BE2C (cell line): ENCODE measurements around the gene SLC2A6.

Experiments
- DNase-seq: peaks from one replicate; pipeline ENCODE4 v3.0.0-alpha.2; 2020
- H3K27me3 ChIP-seq: fragments of 250-450 bp; sonication (Bioruptor Pico); 2 replicates; pipeline ENCODE4 v1.5.1; 2020; ENCODE audit warnings: mild to moderate bottlenecking
- H3K36me3 ChIP-seq: fragments of 250-450 bp; sonication (Bioruptor Pico); 2 replicates; pipeline ENCODE4 v1.5.1; 2020; ENCODE audit warnings: mild to moderate bottlenecking
- H3K4me1 ChIP-seq: fragments of 250-450 bp; sonication (Bioruptor Pico); 2 replicates; pipeline ENCODE4 v1.5.1; 2020
- H3K4me3 ChIP-seq: 2 replicates; pipeline ENCODE4 v1.5.1; 2011; ENCODE audit warnings: low read depth, low read length
- H3K9me3 ChIP-seq: fragments of 250-450 bp; sonication (Bioruptor Pico); 2 replicates; pipeline ENCODE4 v1.5.1; 2020
- CTCF ChIP-seq: IDR thresholded peaks from 2 replicates; pipeline ENCODE4 v1.5.1; 2012; ENCODE audit warnings: mild to moderate bottlenecking, low read depth, low read length

The SLC2A6 gene

GRCh38 chr9:133436681-133437080, 42.2 kb downstream of the SLC2A6 start:
- no peaks in the 10 kb centered on the region for H3K27me3 ChIP-seq
- no peak for TF ChIP-seq CTCF
- H3K4me1 ChIP-seq = no peaks in the 10 kb centered on the region
- no peak for DNase-seq
- H3K9me3 ChIP-seq = no peaks in the 10 kb centered on the region
- H3K36me3 ChIP-seq = no peaks in the 10 kb centered on the region
- no peak overlapping the region for H3K4me3 ChIP-seq

GRCh38 chr9:133433351-133433843, 45.5 kb downstream of the SLC2A6 start:
- Histone ChIP-seq H3K4me3 (no peak overlapping the region), H3K4me1 (no peaks in the 10 kb centered on the region), H3K27me3 (no peaks in the 10 kb centered on the region), H3K36me3 (no peaks in the 10 kb centered on the region), H3K9me3 (no peaks in the 10 kb centered on the region)
- no peak for DNase-seq
- no peak for TF ChIP-seq CTCF

GRCh38 chr9:133430244-133430643, 48.7 kb downstream of the SLC2A6 start:
- DNase-seq = no peak
- no peak for TF ChIP-seq CTCF
- Histone ChIP-seq H3K4me3 (no peak overlapping the region), H3K9me3 (no peaks in the 10 kb centered on the region), H3K27me3 (no peaks in the 10 kb centered on the region), H3K36me3 (no peaks in the 10 kb centered on the region), H3K4me1 (no peaks in the 10 kb centered on the region)

- Histone ChIP-seq H3K4me3 (no peak overlapping the region), H3K9me3 (no peaks in the 10 kb centered on the region), H3K27me3 (no peaks in the 10 kb centered on the region), H3K4me1 (no peaks in the 10 kb centered on the region), H3K36me3 (no peaks in the 10 kb centered on the region)
- DNase-seq = peak; percentile 73
- peak; percentile 47 for TF ChIP-seq CTCF
Measured at GRCh38 chr9:133429641-133430161, 49.2 kb downstream of the SLC2A6 start.

- H3K27me3 ChIP-seq = no peaks in the 10 kb centered on the region
Measured at GRCh38 chr9:133429214-133429613, 49.7 kb downstream of the SLC2A6 start.

More at GRCh38 chr9:133429214-133429613, 49.7 kb downstream of the SLC2A6 start:
- no peaks in the 10 kb centered on the region for H3K4me1 ChIP-seq
- DNase-seq = no peak
- no peak for TF ChIP-seq CTCF
- no peaks in the 10 kb centered on the region for H3K36me3 ChIP-seq
- no peaks in the 10 kb centered on the region for H3K9me3 ChIP-seq
- H3K4me3 ChIP-seq = no peak overlapping the region
